HG03064 (cell line): ENCODE data around the gene NKIRAS2.

ENCODE experiments used
- ATAC-seq: cut with Tn5 transposase; IDR thresholded peaks from one replicate; pipeline ENCODE4 v1.9.1; 2021; ENCODE audit warnings: low read depth; ENCODE audit not compliant: unreplicated experiment

NKIRAS2 gene

DNA sequence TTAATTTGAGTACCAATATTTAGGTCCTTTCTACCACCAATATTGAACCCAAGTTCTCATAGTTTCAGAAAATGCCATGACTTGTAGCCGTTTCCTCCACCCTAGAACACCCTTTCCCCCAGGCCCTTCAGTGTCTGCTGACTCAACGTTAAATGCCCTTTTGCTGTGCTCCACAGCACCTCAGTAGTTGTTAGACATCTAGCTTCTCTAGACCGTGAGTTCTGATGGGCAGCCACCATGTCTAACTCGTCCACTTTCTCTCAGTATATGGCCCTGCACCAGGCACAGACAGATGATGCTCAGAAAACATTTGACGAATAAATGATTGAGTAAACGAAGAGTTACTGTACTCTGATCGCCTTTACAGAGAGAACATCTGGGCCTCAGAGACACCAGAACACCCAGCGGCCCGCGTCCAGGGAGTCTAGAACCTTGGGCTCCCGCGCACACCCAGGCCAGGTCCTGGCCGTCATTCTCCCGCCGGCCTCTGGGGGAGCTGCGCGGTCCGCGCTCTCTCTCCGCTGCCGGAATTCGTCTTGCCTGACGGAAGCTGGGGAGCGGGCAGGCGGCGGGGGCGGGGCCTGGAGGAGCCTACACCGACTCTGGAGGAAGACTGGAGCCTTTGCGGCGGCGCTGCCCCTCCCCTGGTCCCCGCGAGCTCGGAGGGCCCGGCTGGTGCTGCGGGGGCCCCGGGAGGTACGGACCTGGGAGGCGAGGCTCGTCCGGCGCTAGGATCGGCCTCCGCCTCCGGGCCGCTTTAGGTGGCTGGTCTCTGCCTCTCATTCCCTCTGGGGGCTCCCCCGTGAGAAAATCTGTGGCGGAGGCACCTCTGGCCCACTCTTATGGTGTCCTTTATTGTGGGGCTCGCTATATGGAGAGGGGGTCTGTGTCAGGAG lies at the start of gene NKIRAS2:
Gene NKIRAS2, plus strand, starts transcription at position 582 of the 896 bp plus-strand sequence. CDS start 1,488 bp downstream, outside the sequence.
- peak; percentile 50 for ATAC-seq

DNA sequence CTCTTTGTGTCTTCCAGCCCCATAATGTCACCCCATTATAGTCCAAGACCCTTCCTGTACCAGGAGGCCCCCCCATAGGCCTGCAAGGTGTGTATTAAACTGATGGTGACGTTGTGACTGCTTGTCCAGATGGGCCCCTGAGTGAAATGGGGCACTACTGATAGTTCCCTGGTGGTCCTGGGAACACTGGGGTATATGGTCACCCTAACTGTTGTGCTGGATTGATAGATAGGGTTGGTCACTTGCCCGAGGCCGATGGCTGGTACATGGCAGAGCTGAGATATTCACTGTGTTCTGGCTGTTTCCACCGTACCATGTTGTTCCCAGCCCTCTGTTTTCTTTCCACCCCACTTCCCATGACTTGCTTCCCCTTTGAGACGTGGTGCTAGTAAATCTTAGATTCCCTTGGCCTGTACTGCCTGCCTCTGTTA lies 49.0 kb upstream of the NKIRAS2 start:
- no peak for ATAC-seq

DNA sequence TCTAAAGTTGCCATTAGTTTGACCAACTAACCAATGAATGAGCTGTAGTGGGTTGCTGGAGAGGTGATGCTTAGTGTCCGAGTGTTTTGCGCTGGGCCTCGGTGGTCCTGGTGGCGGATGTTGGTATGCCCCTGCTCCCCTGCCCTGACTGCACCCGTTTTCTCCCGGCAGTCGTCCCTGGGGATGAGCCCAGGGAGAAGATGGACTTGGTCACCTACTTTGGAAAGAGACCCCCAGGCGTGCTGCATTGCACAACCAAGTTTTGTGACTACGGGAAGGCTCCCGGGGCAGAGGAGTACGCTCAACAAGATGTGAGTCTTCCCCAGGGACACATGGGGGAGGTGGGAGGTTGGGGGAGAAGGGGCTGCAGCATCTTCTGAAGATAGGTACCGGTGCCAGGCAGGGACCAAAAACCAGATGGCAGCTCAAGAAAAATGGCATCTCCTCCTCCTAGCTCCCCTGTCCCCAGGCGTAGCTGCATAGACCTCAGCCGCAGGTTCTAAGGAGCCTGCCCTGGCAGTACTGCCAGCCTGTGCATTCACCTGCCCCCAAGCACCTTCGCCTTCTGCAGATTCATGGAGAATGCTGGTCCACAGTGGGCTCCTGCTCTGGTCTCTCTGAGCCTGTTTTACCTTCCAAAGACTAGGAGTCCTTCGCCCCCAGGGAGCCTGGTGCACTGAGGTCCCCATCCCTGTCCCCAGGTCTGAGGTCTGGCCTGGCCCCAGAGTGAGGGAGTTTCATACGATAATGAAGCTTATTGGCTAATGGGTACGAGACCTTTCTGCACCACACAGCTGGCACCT lies 48.0 kb upstream of the NKIRAS2 start:
- no peak for ATAC-seq

DNA sequence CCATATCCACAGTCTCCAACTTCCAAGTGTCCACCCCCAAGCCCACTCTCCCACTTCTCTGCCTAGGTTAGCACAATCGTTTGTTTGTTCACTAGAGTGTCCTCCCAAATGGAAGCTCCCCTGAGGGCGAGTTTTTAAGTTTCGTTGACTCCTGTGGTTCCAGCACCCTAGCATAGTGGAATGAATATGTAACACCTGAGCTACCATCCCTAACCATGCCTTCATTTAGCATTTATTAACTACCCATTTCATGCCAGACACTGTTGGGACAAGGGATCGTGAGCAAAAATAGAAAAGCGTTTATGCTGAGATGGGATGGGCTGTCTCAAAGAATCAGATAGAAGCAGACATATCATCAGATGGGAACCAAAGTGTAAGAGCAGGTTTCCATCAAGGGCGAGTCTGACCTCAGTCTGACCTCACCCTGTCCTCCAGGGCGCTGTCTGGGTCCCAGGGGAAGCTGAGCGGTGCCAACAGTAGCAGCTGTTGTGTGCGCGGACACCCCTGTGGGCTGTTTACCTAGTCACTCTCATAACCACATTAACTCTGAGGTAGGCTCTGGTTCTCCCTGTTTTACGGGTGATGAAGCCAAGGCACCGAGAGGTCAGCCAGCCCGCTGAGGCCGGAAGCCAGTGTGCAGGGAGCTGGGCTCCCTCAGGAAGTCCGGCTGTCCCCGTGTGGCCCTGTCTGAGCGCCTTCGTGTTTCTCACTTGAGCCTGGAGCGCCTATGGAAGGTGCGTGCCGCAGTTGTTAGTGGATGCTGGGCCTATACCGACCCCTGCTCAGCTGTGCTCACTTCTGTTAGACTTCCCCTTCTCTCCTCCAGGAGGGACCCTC lies 47.1 kb upstream of the NKIRAS2 start:
- no peak for ATAC-seq

DNA sequence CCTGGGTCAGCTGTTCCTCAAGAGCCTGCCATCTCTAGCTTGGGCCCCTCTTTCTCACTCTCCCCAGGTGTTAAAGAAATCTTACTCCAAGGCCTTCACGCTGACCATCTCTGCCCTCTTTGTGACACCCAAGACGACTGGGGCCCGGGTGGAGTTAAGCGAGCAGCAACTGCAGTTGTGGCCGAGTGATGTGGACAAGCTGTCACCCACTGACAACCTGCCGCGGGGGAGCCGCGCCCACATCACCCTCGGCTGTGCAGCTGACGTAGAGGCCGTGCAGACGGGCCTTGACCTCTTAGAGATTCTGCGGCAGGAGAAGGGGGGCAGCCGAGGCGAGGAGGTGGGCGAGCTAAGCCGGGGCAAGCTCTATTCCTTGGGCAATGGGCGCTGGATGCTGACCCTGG lies 46.5 kb upstream of the NKIRAS2 start:
- ATAC-seq, result no peak

DNA sequence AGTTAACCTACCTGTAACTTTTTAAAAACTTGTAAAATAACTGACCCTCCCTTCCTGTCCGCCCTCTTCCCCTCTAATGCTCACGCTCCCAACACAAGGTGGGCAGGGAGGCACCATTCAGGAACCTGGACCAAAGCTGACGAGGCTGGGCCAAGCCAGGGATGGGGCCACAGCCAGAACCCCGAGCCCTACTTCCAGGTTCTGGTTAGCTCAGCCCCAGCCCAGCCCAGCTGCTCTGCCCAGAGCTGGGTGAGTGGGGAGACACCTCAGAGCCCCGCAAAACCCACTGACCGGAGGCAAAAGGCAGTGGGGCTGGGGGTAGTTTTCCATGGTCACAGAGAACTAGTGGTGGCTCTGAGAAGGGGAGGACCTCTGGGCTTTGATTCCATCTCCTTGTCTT lies 45.9 kb upstream of the NKIRAS2 start:
- no peak for ATAC-seq

DNA sequence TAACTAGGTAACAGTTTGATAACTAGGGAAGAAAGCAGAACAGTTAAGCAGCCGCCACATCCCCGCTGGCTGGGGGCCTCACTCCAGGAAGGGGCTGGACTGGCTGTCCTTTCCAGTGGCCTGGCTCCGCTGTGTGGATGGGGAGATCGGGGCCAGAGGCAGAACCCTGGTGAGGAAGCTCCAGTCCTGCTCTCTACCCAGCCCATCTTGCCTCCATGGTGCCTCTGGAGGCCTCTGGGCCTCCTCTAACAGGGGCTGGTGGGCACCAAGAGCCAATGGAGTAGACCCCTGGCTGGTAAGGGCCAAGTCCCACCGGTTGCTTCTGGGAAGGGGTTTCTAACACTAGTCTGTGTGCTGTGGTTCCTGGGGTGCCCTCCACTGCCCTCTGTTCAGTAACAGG lies 45.2 kb upstream of the NKIRAS2 start:
- no peak for ATAC-seq

DNA sequence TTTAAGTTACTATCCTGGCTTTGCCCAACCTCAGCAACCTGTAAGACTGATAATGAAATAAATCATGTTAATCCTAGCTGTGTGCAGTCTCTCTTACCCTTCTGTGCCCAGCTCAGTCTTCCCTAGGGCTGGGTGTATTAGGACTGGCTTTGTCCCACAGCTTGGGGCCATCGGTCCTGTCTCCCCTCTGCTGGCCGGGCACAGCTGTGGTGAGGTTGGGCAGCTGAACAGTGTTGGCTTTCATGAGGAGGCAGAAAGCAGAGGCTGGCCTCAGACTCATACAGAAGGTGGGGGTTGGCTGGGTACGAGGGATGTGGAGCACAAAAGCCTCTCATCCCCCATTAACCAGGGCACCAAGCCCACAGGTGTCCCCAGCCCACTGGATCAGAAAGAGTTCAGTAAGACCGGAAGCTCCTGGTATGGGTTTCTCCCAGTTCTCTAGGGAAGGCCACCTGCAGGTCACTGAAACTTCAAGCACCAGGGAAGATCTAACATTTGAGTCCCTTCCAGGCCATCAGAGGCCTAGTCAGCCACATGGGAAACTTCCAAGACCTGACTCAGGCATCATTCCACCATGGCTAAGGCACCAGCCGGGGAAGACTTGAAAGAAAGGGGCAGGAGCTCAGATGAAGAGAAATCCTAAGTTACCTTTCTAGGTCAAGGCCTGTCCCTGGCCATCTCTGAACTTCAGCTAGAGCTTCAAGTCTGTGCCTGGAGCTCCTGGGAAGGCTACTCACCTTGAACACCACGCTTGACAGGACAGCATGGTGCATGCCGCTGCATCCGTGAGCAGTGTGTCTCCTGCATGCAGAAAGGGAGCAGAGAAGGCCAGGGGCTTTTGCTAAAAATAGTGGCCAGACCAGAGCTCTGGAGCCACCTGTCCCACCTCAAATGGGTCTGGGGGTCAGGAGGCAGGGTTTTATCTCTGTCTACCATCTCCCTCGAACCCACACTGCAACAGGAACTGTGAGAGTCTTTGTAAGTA lies 44.5 kb upstream of the NKIRAS2 start:
- no peak for ATAC-seq

DNA sequence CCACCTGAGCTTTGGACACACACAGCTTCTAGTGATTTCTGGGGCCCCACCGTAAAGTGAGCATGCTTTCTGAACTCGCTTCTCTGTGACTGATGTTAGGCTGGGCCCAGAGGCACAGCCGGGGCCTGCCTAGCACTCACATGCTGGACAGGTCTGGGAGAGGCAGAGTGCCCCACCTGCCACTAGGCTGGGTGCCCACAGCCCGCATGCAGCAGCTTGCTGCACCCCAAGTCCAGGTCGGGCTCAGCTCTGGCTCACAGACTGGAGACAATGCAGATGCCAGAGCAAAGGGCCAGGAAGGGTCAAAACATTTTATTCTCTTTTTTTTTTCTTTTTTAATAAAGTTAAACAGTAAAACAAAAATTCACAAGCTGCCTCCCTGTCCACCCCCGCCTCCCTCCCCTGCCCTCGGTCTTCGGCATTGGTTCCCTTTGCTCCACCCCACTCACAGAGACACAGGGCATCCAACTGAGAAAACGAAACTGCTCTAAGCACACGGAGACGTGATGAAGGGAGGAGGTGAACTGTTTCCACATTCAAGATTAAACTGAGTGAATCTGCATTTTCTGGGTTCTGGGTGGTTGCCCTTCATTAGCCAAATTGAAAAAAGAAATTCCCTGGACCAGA lies 43.6 kb upstream of the NKIRAS2 start:
- no peak for ATAC-seq

DNA sequence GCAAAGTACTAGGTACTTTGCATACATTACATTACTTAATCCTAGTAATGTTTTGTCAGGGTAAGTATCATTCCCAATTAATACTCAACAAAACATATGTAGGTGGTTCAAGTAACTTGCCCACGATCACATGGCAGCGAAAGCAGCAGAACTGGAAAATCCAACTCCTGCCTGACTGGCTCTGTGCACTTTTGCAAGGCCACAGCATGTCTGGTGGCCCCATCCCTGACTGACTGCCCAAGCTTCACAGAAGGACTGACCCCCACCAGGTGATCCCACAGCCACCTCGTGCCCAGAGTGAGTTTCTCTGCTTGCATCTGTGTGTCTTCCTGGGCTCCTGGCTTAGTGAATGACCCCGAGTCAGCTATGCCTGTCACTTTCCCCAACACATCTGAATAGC lies 41.9 kb upstream of the NKIRAS2 start:
- no peak for ATAC-seq

DNA sequence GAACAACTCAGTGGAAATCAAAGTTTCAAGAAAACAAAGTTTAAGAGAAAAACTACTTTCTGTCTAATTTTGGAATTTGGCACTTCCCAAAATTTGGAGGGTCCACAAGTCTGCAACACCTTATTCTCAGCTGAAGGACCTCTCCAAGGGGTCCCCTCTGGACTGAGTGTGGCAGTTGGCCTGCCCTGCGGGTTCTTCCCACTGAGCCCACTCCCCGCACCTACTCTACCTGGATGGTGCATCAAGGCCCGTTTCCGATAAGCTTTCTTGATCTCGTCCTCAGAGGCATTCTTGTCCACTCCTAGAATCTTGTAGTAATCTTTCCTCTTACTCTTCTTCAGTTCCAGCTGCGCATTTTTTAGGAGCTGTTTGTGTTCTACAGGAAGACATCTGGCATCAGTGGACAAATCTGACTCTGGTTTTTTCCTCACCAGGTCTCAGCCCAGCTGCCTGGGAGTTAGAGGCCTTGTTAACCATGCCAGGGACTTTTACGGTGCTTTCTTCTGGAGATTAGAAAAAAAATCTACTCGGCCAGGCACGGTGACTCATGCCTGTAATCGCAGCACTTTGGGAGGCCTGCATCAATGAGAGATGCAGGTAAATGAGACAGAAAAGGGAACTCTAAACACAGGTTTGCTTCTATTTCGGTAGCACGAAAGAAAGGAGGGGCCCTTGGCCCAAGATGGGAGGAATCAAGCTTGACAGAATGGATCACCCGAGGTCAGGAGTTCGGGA lies 37.7 kb upstream of the NKIRAS2 start:
- no peak for ATAC-seq

DNA sequence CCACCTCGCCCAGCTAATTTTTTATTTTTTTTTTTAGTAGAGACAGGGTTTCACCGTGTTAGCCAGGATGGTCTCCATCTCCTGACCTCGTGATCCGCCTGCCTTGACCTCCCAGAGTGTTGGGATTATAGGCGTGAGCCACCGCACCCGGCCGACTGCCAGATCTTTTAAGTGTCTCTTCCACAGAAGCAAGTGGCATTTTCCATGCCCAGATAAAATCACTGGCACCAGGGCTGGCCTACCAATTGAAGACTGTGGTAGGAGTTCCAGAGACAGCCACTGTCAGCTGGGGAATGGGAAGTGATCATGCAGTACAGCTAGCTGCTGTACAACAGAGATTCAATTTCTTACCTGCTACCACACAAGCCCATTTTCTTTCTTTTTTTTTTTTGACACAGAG lies 35.4 kb upstream of the NKIRAS2 start:
- no peak for ATAC-seq

DNA sequence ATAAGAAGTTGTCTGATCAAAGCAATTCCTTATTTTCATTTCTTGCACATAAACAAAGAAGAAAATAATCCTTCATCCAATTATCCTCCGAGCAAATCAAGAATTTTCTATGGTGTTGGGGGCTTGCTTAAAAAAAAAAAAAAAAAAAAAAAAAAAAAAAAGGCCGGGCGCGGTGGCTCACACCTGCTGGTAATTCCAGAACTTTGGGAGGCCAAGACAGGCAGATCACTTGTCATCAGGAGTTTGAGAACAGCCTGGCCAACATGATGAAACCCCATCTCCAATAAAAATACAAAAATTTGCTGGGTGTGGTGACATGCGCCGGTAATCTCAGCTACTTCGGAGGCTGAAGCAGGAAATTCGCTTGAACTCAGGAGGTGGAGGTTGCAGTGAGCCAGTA lies 34.0 kb upstream of the NKIRAS2 start:
- ATAC-seq, result no peak

DNA sequence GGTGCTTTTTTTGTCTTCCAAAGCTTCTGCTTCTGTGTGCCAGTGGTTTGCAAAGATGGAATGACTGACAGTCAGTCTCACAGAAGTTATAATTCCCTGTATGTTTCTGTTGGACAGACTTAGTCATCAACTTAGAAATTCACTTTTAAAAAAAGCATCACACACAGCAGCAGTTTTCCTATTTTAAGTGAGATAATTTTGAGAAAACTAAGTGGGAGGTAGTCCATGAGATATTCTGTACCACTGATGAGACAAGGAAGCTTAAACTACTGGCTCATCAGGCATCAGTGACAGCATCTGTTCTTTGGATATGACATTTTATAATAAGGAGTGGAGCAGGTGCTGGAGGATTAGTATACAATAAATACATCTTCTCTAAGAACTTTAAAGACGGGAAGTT lies 33.3 kb upstream of the NKIRAS2 start:
- ATAC-seq, result no peak

DNA sequence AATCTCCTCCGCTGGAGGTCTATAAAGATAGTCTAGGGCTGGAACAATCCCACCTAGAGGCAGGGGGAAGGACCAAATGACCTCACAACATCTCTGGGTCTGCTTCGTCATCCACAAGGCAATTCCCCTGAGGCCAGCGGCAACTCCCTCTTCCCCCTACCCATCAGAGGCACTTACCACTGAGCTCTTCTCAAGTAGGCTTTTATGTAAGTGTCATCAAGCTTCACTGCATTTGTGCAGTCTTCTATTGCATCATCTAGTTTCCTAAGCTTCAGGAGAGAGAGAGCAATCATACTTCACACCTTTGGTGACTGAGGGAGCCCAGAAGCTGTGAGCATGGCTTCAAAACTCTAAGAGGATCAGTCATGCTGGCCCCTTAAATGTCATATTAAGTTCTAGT lies 32.2 kb upstream of the NKIRAS2 start:
- no peak for ATAC-seq

DNA sequence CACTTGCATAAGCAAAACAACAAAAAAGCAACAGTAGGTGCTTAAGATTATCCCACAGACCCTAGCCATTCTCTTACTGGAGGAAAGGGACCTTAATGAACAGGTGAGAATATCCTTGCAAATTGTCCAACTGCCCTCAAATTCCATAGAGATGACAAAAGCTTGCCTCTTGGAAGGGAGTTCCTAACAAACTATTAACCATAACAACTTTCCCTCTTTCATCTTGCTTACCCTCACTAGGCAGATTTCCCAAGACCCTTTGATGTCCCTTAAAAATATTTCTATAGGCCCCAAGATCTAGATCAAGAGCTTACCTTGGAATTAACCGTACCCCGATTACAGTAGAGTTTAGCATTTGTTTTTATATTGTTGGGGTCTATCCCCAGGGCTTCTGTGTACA lies 31.5 kb upstream of the NKIRAS2 start:
- no peak for ATAC-seq

DNA sequence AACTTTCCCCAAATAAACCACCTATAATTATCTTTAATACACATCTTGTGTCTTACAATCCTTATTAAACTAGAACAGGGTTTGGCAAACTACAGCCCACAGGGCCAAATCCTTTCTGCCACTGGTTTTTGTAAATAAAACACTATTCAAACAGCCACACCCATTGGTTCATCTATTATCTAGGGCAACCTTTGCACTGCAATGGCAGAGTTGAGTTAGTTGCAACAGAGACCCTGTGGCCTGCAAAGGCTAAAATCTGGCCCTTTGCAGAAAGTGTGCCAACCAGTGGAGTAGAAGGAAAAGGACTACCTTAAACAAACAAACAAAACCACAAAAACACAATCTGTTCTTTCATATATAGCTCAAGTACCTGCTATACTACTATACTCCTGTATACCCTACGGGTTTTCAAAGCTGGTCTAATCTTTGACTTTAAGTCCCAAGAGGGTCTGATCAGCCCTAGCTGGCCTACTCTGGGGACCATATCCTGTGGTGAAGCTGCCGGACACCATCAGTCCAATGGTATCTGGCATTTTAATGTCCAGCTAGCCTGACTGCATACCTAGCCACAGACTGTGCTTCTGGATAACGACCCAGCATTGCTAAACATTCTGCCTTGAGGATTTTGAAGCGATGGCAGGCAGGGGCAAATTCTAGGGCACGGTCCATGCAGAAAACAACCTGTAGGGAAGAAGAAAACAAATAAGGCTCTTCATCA lies 30.0 kb upstream of the NKIRAS2 start:
- no peak for ATAC-seq

DNA sequence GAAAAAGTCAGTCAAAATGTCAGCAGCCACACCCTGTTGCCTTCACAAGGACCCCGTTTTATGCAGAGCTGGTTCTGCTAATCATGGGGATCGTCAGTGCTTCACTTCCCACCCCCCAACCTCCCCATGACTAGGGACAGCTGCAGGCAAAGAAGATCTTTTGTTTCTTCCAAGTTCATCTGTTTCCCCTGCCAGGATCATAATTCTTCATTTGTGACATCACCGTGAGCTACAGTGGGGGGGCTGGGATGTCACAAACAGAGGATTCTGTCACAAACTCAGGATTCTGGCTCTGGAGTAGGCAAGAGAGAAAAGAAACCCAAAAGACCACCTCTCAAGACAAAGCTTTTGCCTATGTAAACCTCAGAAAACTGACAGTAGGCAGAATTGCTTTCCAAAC lies 27.3 kb upstream of the NKIRAS2 start:
- no peak for ATAC-seq
